Kidney (tissue), 14 donors: ENCODE measurements around the gene SH3PXD2A. TPM values are rescaled to one million over a fixed set of nuclear protein-coding genes. Genes with fewer than 3 reads are reported as not detected.

ENCODE experiments used
- DNase-seq, 5 donors: peaks; one replicate each; pipeline ENCODE4 v3.0.0-alpha.2; 2013 to 2020
- FAIRE-seq: peaks from 2 replicates; lab custom pipeline; 2012; peaks lifted over from hg19 to GRCh38; lab: Jason Lieb, UNC
- H3K27ac ChIP-seq, 2 donors: one replicate each; pipeline ENCODE4 v1.7.0; 2013; ENCODE audit warnings: low read depth in 2 of 2, low read length in 2 of 2, inconsistent platforms in 1 of 2
- H3K27me3 ChIP-seq: one replicate; pipeline ENCODE4 v1.7.1; 2013; ENCODE audit warnings: low read length, inconsistent platforms; ENCODE audit not compliant: control insufficient read depth, insufficient read depth
- H3K36me3 ChIP-seq, 3 donors: one replicate each; pipeline versions ENCODE4 v1.7.0 to v1.7.1; 2013; ENCODE audit warnings: low read length in 3 of 3, control low read depth in 1 of 3, inconsistent platforms in 1 of 3; ENCODE audit not compliant: insufficient read depth in 3 of 3, control insufficient read depth in 2 of 3
- H3K4me1 ChIP-seq, 3 donors: one replicate each; pipeline versions ENCODE4 v1.7.0 to v1.7.1; 2013; ENCODE audit warnings: low read length in 3 of 3, inconsistent platforms in 1 of 3, low read depth in 1 of 3; ENCODE audit not compliant: control insufficient read depth in 2 of 3, insufficient read depth in 2 of 3
- H3K4me3 ChIP-seq, 3 donors: one replicate each; pipeline versions ENCODE4 v1.7.0 to v1.8.1; 2013; ENCODE audit warnings: low read length in 3 of 3, control low read depth in 1 of 3, inconsistent platforms in 1 of 3
- H3K9ac ChIP-seq, 3 donors: one replicate each; pipeline versions ENCODE4 v1.7.0 to v1.7.1; 2013; ENCODE audit warnings: low read length in 3 of 3, control low read depth in 1 of 3, inconsistent platforms in 1 of 3
- H3K9me3 ChIP-seq, 3 donors: one replicate each; pipeline versions ENCODE4 v1.7.0 to v1.7.1; 2013; ENCODE audit warnings: low read length in 3 of 3, control low read depth in 1 of 3, inconsistent platforms in 1 of 3; ENCODE audit not compliant: control insufficient read depth in 2 of 3, insufficient read depth in 1 of 3
- intact Hi-C: fragments of 100-400 bp; cut with DNase I; formaldehyde crosslinking; loops from one replicate; pipeline ENCODE4 v1.11.1; 2022
- polyA plus RNA-seq: library from polyadenylated mRNA; stranded (reverse); fragments of 350-450 nt; fragmentation: Illumina TruSeq; extraction: RNeasy Lipid Tissue Mini Kit (QIAGEN cat#74804); gene quantifications from one replicate; pipeline ENCODE4 v1.2.3, GENCODE V29; 2014; ENCODE audit warnings: low read depth, low replicate concordance; ENCODE audit not compliant: insufficient read depth
- total RNA-seq: library from RNA; stranded (reverse); fragmentation: NEBNext Ultra II Directional; extraction: Animal tissue kit (Norgen Biotek cat#: 25700); gene quantifications from one replicate; pipeline ENCODE4 v1.2.1, GENCODE V29; 2021
- TF ChIP-seq, protein P1 (sequence below): IDR thresholded peaks from 3 replicates; pipeline ENCODE4 v1.5.1; 2012; ENCODE audit warnings: mild to moderate bottlenecking, moderate library complexity, borderline replicate concordance; ENCODE audit not compliant: insufficient read depth; ENCODE audit errors: extremely low read depth
- donor health status: control.
- donor health status: control.
- donor health status: control.
- donor health status: control.
- donor health status: control.
- donor health status: DM: yes; HTN: yes; CAD: no.
- donor health status: Normal renal cell carcinoma (clear cell type).

The SH3PXD2A gene
- total and polyA plus RNA-seq, 2 donors from 2014 or later, result 2.4 to 20.1 TPM

DNA sequence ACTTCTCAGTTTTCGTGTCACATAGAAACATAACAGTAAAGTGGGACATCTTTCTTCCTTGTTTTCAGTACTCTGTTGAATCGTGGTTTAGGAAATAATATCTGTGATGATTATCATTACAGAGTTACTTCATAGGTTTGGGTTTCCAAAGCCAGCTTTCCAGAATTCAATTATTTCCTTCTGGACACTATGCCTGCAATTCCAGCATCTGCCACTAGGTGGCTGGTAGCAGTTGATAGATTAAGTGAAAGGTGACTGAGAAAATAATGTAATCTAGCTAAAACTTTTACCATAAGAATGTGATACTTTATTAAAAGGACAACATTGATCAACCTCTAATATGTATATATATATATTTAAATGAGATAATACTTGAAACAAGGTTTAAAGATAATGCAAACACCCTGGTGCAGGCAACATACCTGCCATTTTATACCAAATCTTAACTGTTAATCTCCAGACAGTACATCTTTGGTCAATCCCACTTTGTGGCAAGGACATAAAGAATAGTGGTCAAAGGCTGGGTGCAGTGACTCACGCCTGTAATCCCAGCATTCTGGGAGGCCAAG lies 102.6 kb downstream of the SH3PXD2A start:
- intact Hi-C loops, result no loop called here
- Histone ChIP-seq H3K4me3 (no peak overlapping the region), H3K9ac (no peak overlapping the region), H3K36me3 (no peaks in the 10 kb centered on the region), H3K27ac (no peak overlapping the region), H3K4me1 (peaks cover 0 to 9% (median 0%) of the 10 kb centered on the region in 3 donors), H3K9me3 (peaks cover 0 to 7% (median 4%) of the 10 kb centered on the region in 3 donors), H3K27me3 (no peaks in the 10 kb centered on the region)
- TF ChIP-seq, protein P1, sequence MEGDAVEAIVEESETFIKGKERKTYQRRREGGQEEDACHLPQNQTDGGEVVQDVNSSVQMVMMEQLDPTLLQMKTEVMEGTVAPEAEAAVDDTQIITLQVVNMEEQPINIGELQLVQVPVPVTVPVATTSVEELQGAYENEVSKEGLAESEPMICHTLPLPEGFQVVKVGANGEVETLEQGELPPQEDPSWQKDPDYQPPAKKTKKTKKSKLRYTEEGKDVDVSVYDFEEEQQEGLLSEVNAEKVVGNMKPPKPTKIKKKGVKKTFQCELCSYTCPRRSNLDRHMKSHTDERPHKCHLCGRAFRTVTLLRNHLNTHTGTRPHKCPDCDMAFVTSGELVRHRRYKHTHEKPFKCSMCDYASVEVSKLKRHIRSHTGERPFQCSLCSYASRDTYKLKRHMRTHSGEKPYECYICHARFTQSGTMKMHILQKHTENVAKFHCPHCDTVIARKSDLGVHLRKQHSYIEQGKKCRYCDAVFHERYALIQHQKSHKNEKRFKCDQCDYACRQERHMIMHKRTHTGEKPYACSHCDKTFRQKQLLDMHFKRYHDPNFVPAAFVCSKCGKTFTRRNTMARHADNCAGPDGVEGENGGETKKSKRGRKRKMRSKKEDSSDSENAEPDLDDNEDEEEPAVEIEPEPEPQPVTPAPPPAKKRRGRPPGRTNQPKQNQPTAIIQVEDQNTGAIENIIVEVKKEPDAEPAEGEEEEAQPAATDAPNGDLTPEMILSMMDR, result no peak
- DNase-seq (no peak), FAIRE-seq (no peak)

- Histone ChIP-seq H3K9ac (no peak overlapping the region), H3K27me3 (no peaks in the 10 kb centered on the region), H3K4me3 (no peak overlapping the region), H3K36me3 (no peaks in the 10 kb centered on the region), H3K9me3 (peaks cover 0 to 7% (median 4%) of the 10 kb centered on the region in 3 donors), H3K27ac (no peak overlapping the region), H3K4me1 (peaks cover 0 to 3% (median 0%) of the 10 kb centered on the region in 3 donors)
- FAIRE-seq, result no peak
- DNase-seq, result peak in 2 of 5 donors; percentile 22 to 48
- TF ChIP-seq, protein P1, result no peak
- intact Hi-C loops, result no loop called here
These were observed 103.6 kb downstream of the SH3PXD2A start for GRCh38 chr10:103751667-103752290.

DNA sequence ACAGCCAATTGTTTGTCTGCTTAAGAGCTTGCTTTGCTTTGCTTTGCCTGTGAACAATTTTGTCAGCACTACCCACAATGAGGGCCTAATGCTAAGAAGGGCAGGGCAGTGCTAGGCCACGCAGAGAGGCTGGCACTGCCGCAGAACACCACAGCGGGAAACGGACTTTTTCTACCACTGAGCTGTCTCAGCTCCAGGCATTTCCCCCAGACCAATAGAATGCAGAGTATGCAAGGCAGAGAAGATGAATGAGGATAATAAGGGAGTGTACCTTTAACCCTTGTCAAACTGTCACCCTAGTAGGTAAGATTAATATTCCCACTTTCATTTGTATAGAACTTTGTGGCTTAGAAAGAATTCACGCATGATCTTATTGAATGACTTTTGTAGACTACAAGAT lies 104.5 kb downstream of the SH3PXD2A start:
- peaks cover 0 to 3% (median 0%) of the 10 kb centered on the region in 3 donors for H3K4me1 ChIP-seq
- H3K27ac ChIP-seq, result no peak overlapping the region
- no peak overlapping the region for H3K9ac ChIP-seq
- DNase-seq, result peak in 1 of 5 donors; percentile 12
- no peak overlapping the region for H3K4me3 ChIP-seq
- FAIRE-seq, result no peak
- H3K27me3 ChIP-seq, result no peaks in the 10 kb centered on the region
- H3K9me3 ChIP-seq, result peaks cover 0 to 7% (median 4%) of the 10 kb centered on the region in 3 donors
- H3K36me3 ChIP-seq, result no peaks in the 10 kb centered on the region
- TF ChIP-seq, protein P1, result no peak
- intact Hi-C loops, result no loop called here
